Lower leg skin (tissue), 3 donors: ENCODE measurements around the gene ZNF239.

ENCODE experiments used
- CTCF ChIP-seq, 3 donors: fragments of 450-650 bp; IDR thresholded peaks; one replicate each; pipeline ENCODE4 v1.5.1; 2016; ENCODE audit warnings: antibody characterized with exemption in 3 of 3, mild to moderate bottlenecking in 3 of 3, moderate library complexity in 2 of 3
- POLR2A ChIP-seq, 2 donors: fragments of 450-650 bp; IDR thresholded peaks; one replicate each; pipeline ENCODE4 v1.6.1; 2016 to 2017; ENCODE audit warnings: antibody characterized with exemption in 2 of 2, mild to moderate bottlenecking in 1 of 2, moderate library complexity in 1 of 2

DNA sequence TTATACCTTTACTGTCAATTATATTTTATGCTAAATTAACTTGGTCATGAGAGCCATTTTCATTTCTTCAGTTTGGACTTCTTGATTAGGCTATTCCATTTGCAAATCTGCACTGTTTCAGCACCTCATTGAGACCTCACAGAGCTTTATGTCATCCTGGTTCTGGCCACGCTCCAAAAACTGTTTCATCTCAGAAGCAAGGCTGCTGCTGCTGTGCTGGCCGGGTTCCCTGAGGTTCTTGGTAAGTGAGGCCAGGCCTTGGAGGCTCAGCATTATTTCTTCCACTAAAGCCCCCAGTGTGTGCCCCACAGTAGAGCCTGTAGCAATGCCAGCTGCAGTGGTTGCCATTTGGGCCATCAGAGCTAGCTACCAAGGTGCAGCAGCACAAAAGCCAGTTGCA lies 24.0 kb upstream of the ZNF239 start:
- TF ChIP-seq CTCF (IDR thresholded peaks at IDR 0.05), result no peak
- TF ChIP-seq POLR2A (IDR thresholded peaks at IDR 0.05), result no peak
